ENCODE data around the gene PIAS1. TPM values are rescaled to one million over a fixed set of nuclear protein-coding genes. Genes with fewer than 3 reads are reported as not detected.

The PIAS1 gene
- total RNA-seq, 1 donor from 2014 or later, result 24.5 TPM

- DNase-seq (ENCODE audit: extremely low read depth, low read depth, low spot score), result no peak
Measured at GRCh38 chr15:68061602-68062001, 7.5 kb downstream of the PIAS1 start.

GRCh38 chr15:68062214-68062613 lies 8.1 kb downstream of the PIAS1 start:
- no peak for DNase-seq (ENCODE audit: extremely low read depth, low read depth, low spot score)

- DNase-seq (ENCODE audit: extremely low read depth, low read depth, low spot score), result no peak
Measured at GRCh38 chr15:68062946-68063465, 8.9 kb downstream of the PIAS1 start.

- DNase-seq (ENCODE audit: extremely low read depth, low read depth, low spot score), result no peak
Measured at GRCh38 chr15:68063606-68064005, 9.5 kb downstream of the PIAS1 start.

GRCh38 chr15:68073576-68074288 lies 19.6 kb downstream of the PIAS1 start:
- DNase-seq (ENCODE audit: extremely low read depth, low read depth, low spot score), result no peak

- no peak for DNase-seq (ENCODE audit: extremely low read depth, low read depth, low spot score)
Measured at GRCh38 chr15:68075764-68076385, 21.8 kb downstream of the PIAS1 start.

GRCh38 chr15:68078365-68078764 lies 24.2 kb downstream of the PIAS1 start:
- no peak for DNase-seq (ENCODE audit: extremely low read depth, low read depth, low spot score)

- no peak for DNase-seq (ENCODE audit: extremely low read depth, low read depth, low spot score)
Measured at GRCh38 chr15:68080334-68080733, 26.2 kb downstream of the PIAS1 start.

- DNase-seq (ENCODE audit: extremely low read depth, low read depth, low spot score), result no peak
Measured at GRCh38 chr15:68080783-68081182, 26.7 kb downstream of the PIAS1 start.

- no peak for DNase-seq (ENCODE audit: extremely low read depth, low read depth, low spot score)
Measured at GRCh38 chr15:68081869-68082505, 27.9 kb downstream of the PIAS1 start.

- DNase-seq (ENCODE audit: extremely low read depth, low read depth, low spot score), result no peak
Measured at GRCh38 chr15:68082735-68083134, 28.6 kb downstream of the PIAS1 start.

- no peak for DNase-seq (ENCODE audit: extremely low read depth, low read depth, low spot score)
Measured at GRCh38 chr15:68083463-68083862, 29.3 kb downstream of the PIAS1 start.

GRCh38 chr15:68085052-68085451 lies 30.9 kb downstream of the PIAS1 start:
- DNase-seq (ENCODE audit: extremely low read depth, low read depth, low spot score), result no peak

- DNase-seq (ENCODE audit: extremely low read depth, low read depth, low spot score), result no peak
Measured at GRCh38 chr15:68091743-68092142, 37.6 kb downstream of the PIAS1 start.

GRCh38 chr15:68096099-68096498 lies 42.0 kb downstream of the PIAS1 start:
- DNase-seq (ENCODE audit: extremely low read depth, low read depth, low spot score), result no peak

GRCh38 chr15:68097029-68097428 lies 42.9 kb downstream of the PIAS1 start:
- DNase-seq (ENCODE audit: extremely low read depth, low read depth, low spot score), result no peak

- no peak for DNase-seq (ENCODE audit: extremely low read depth, low read depth, low spot score)
Measured at GRCh38 chr15:68098465-68098864, 44.4 kb downstream of the PIAS1 start.

- DNase-seq (ENCODE audit: extremely low read depth, low read depth, low spot score), result no peak
Measured at GRCh38 chr15:68100194-68100593, 46.1 kb downstream of the PIAS1 start.

- DNase-seq (ENCODE audit: extremely low read depth, low read depth, low spot score), result no peak
Measured at GRCh38 chr15:68103603-68104002, 49.5 kb downstream of the PIAS1 start.

GRCh38 chr15:68106656-68107055 lies 52.5 kb downstream of the PIAS1 start:
- DNase-seq (ENCODE audit: extremely low read depth, low read depth, low spot score), result no peak

- no peak for DNase-seq (ENCODE audit: extremely low read depth, low read depth, low spot score)
Measured at GRCh38 chr15:68107142-68107541, 53.0 kb downstream of the PIAS1 start.

GRCh38 chr15:68112706-68113105 lies 58.6 kb downstream of the PIAS1 start:
- no peak for DNase-seq (ENCODE audit: extremely low read depth, low read depth, low spot score)

All from glomerular endothelial cell (primary cell).